Liver (tissue), 3 donors: ENCODE data around the gene AP3S1.

ENCODE experiments used
- EGR1 ChIP-seq, 2 donors: IDR thresholded peaks; 2 replicates each; pipeline ENCODE4 v1.6.1; 2016 to 2018; ENCODE audit warnings: antibody characterized with exemption in 2 of 2, low read depth in 2 of 2
- TF ChIP-seq, protein P1 (sequence below): fragments of 150-350 bp; IDR thresholded peaks from 2 replicates; pipeline ENCODE4 v1.5.1; 2017; ENCODE audit warnings: improper control_type of control experiment, low read depth, low read length; ENCODE audit not compliant: missing input control
- donor health status: healthy.
- donor health status: healthy.

GRCh38 chr5:115907177-115907576 is 65.4 kb downstream of the AP3S1 start:
- TF ChIP-seq EGR1 (IDR thresholded peaks at IDR 0.05; ENCODE audit: low read depth in 2 of 2) = no peak
- TF ChIP-seq, protein P1, sequence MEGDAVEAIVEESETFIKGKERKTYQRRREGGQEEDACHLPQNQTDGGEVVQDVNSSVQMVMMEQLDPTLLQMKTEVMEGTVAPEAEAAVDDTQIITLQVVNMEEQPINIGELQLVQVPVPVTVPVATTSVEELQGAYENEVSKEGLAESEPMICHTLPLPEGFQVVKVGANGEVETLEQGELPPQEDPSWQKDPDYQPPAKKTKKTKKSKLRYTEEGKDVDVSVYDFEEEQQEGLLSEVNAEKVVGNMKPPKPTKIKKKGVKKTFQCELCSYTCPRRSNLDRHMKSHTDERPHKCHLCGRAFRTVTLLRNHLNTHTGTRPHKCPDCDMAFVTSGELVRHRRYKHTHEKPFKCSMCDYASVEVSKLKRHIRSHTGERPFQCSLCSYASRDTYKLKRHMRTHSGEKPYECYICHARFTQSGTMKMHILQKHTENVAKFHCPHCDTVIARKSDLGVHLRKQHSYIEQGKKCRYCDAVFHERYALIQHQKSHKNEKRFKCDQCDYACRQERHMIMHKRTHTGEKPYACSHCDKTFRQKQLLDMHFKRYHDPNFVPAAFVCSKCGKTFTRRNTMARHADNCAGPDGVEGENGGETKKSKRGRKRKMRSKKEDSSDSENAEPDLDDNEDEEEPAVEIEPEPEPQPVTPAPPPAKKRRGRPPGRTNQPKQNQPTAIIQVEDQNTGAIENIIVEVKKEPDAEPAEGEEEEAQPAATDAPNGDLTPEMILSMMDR = no peak
